GM20431 (cell line): Measurements from ENCODE around the gene TRPM5.

ENCODE experiments used
- in situ Hi-C: fragments of 300-500 bp; cut with MseI, MboI; formaldehyde crosslinking; loops from one replicate; pipeline ENCODE4 v1.15.0; 2020; ENCODE audit warnings: low sequenced_read_pairs; ENCODE audit not compliant: unreplicated experiment

Gene TRPM5

DNA sequence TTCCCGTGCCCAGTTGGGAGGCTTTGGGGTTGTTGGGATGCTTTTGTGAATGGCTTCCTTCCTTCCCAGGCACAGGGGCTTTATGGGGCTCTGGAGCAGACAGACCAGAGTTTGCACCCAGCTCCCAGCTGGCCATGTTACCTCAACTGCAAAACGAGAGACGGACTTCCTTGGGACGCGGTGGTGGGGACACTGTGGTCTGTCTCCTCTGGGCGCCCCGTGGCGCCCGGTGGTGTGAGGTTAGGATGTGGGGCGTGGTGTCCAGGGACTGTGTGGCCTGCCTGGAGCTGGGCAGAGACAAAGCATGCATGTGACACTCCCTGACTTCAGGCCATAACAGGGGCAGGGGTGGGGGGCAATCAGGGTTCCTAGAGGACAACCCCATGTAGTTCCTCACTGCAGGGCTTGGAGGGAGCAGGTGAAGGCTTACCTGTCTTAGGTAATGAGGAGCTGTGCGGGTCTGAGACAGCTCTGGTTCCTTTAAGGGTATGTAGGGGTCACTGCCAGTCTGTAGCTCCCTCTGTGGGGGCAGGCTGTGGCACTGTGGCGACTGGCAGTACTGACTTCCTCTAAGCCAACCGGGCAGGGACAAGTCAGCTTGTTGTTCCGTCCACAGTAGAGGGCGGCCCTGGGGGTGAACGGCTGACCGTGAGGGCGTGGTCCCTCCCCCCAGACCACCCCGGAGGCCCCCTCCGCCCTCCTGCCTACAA, 14.9 kb upstream of the TRPM5 start:
- in situ Hi-C loops = no loop called here

DNA sequence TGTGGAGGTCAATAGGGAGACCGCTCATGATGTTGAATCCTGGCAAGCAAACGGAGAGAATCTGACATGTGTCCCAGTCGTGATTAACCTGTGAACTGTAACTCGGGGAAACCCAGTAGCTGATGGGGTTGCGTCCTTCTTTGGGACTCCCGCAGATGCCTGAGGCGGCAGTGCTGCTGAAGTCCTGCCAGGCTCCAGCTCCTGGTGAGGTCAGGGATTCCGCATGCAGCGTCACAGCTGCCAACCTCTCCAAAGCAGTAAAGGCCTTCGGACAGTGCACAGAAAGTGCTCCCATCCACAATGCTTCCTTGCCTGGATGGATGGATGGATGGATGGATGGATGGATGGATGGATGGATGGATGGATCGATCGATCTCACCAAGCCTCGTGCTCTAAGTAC, 14.0 kb upstream of the TRPM5 start:
- in situ Hi-C loops = no loop called here

DNA sequence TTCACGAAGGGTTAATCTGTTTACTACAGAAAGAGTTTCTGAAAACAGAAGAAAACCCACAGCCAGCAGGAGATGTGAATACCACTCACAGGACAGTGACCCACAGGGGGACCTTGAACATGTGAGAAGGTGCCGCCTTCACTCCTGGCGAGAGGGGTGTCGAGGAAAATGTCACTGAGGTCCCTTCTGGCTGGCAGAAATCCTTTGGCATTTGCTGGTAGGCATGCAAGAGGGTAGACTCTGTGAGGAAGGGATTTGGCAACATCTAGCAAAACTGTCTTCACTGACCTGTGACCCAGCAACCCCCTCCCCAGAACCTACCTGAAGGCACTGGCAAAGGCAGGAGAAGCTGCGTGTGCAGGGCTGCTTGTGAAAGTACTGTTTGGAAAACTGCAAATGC, 9.1 kb upstream of the TRPM5 start:
- in situ Hi-C loops = no loop called here

DNA sequence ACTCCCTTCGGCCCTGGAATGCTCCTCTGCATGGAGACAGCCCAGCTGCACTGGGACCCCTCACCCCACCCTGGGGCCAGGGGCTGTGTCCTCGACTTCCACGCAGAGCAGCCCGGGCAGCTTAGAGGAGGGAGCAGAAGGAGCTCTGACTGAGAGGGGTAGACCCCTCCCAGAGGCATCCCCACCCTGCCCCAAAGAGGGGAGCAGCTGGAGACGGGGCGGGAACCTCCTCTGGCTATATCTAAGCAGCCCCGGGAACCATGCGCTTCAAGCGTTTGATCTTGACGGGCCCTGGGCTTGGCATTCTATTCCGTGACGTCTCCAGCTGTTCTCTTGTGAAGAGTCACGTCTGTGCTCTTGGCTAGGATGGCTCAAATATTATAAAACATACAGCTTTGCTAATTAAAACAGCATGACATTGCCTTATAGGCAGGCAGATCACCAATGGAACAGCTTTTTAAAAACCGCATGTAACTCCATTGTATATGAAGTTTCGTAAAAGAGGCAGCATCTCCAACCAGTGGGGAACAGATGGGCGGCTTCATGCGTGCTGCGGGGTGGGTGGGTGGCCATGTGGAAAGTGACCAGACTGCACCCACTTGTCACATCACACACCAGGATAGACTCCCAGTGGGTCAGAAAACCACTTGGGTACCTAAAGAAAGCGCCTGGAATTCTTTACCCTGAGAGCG, 8.2 kb upstream of the TRPM5 start:
- in situ Hi-C loops = no loop called here

DNA sequence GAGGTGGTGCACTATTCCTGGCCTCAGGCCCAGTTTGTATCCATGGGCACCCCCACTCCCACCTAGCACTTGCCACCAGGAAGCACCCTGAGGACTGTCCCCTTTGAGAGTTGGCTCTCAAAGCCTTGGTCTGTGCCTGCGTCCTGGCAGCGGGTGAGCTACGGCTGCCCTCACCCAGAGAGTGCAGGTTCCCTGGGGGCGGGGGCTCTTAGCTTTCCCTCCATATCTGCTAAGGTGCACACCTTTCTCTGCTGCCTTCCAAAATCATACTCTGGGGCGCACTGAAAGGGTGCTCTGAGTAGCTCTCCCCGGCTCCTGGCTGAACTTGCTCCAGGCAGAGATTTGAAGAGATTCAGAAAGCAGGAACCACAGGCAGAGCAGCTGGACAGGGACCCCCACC, 7.6 kb upstream of the TRPM5 start:
- in situ Hi-C loops = no loop called here

DNA sequence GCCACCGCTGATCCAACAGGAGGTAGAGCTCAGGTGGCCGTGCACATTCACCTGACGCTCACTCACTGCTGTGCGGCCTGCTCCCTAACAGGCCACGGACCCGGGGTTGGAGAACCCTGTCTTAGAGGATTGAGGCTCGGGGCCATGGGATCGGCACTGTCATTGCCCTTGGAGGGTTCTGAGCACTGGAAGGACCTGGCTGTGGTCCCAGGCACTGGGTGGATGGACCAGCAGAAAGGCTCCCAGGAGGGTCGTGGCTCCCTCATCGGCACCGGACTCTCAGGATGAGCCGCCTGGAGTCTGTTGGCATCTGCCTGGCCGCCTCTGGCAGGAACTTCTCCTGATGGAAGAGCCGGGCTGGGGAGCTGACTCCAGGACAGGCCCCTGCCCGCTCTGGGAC, 7.0 kb upstream of the TRPM5 start:
- in situ Hi-C loops = no loop called here

DNA sequence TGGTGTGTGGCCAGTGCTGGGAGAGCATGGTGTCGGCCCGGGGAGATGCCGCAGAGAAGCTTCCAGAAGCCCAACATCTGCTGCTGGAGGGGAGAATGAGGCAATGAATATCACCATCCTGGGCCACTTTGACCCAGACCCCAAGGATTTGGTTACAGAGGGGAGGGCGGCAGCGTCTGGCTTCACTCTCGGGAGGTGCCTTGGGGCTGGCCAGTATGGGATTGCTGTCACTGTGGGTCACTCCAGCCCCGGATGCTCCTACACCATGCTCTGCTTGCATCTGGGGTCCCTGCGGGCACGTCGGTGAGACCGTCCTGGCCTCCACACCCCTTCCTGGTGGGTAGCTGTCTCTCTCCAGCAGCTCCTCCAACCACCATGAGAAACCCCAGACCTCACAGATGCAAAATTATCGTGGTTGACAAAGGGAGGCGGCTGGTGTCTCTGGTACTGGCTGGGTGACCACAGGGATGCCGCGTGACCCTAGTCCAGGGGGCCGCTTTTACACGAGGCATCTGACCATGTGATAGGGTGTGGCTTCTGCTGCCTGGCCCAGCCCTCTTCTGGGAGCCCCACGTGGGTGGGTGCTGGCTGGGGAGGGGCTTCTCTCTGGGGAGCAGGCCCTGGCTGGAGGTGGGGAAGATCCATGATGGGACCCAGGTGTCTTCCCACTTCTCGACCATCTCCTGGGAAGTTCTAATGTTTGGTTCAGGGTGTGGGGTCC, 6.2 kb upstream of the TRPM5 start:
- in situ Hi-C loops = no loop called here

DNA sequence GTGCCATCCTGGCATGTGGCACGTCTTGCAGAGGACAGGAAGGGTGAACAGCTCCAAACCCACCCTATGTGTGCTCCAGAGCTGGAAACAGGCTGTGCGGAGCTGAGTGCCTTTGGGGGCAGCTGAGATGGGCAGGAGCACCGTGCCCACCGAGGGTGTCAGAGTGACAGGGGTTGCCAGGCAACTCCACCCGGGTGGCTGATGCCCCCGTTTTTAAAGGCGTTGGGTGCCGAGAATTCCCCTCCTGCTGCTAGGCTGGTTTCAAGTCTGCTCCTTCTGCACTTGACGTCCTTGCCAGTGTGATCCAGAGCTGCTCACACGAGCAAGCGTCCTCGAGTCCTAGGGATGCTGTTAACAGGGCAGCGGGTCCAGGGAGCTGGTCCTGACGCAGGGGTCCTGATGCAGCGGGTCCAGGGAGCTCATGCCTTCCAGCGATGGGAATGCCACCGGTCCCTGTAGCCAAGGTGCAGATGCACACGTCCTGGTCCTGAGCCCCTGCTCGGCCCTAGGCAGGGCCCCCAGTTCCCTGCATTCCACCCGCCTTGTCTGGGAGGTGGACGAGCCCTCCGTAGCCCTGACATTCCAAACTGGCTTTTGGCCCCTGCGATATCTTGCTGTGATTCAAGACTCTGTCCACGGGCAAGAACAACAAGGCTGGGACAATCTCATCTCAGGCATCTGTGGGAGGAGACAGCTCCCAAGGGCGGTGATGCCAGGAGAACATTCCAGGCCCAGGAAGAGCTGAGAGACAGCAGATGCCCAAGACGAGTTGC, 5.4 kb upstream of the TRPM5 start:
- in situ Hi-C loops = no loop called here

DNA sequence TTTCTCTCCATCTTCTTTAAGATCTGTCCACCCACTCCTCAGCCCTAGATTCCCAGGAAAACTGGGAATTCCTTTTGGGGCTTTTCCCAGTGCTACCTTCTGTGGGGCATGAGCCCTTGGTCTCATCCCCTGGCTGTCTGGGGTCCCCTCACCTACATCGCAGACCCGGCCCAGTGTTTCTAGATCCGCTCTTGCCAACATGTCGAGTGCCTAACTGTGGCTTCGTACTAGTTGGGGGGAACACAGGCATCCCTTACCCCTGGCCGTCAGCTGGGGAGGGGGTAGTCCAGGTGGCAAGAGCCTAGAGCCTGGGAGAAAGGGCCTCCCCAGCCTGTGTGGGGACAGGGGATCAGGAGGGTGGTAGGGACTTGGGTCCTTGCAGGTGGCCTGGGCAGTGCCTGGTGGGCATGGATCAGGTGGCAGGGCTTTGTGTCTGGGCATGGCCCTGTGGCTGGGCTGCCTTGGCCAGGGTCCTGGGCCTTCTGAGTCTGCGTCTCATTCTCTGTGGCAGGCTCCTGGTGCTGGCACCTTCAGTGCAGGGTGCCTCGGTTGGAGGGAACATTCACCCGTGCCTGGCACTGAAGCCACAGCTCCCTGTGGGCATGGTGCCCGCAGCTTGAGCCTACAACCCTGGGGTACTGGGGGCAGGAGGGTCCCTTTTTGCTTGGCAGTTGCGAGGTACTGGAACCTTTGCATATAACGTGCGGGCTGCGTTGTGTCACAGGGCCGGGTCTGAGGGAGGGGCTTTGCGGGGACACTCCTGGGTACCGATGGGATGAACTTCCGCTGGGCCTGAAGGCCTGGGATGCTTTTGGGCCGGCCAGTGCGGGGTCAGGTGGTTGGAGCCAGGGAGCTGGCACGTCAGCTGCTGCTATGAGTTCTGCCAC, 4.6 kb upstream of the TRPM5 start:
- in situ Hi-C loops = no loop called here

DNA sequence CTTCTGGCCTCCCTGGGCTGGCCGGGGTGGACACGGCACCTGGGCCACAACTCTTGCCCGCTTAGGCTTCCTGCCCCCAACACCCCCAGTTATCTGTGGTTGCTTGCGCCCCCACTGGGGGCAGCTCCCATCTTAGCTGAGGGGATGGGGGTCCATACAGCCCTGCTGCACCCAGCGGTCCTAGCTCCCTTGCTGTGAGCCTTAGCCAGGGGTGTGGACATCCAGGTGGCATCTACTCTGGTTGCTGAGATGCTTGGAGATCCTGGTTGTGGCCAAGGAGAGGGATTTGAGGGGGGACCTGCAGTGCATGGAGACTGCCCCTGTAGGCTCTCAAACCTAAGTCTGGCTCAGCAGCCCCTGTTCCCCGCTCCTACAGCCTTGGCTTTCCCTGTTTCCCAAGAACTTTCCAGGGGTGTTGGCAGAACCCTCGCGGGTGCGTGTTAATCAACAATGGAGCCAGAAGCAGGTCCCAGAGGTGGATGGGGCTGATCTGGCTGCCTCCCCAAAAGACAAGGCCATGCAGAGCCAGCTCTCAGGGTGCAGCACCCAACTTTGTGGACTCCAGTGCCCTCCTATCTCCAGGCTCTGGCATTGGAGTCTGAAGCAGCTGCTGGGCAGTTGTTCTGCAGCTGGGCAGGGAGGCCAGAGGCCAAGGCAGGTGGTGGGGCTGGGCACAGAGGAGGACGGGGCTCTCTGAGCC, 3.8 kb upstream of the TRPM5 start:
- in situ Hi-C loops = no loop called here

DNA sequence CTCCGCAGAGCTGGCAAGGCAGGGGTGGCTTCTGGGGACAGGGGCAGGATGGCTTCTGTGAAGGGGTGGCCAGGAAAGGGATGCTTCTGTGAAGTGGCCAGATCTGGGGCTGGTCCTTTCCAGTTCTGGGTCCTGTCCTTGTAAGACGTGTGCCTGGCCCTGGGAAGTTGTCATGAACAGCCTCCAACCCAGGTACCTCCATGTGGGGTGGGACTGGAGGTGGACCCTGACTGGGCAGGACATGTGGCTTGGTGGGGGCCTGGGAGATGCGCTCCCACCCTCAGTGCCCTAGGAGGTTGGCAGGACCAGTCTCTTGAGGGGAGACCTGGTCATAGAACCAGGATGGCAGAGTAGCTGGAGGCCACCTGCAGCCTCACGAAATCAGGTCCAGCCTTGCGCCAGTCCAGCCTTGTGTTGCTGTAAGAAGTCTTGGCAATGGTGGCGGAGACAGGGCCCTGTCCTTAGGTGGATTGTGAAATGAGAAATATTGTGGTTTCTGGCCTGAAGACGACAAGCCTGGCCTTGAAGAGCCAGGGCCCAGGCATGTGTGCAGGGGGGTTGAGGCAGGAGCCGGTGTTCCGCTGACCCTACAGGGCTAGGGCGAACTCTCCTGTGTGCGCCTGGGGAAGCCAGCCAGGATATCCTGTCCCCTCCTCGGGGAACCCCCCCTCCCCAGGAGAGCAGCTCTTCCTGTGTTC, 3.1 kb upstream of the TRPM5 start:
- in situ Hi-C loops = no loop called here

DNA sequence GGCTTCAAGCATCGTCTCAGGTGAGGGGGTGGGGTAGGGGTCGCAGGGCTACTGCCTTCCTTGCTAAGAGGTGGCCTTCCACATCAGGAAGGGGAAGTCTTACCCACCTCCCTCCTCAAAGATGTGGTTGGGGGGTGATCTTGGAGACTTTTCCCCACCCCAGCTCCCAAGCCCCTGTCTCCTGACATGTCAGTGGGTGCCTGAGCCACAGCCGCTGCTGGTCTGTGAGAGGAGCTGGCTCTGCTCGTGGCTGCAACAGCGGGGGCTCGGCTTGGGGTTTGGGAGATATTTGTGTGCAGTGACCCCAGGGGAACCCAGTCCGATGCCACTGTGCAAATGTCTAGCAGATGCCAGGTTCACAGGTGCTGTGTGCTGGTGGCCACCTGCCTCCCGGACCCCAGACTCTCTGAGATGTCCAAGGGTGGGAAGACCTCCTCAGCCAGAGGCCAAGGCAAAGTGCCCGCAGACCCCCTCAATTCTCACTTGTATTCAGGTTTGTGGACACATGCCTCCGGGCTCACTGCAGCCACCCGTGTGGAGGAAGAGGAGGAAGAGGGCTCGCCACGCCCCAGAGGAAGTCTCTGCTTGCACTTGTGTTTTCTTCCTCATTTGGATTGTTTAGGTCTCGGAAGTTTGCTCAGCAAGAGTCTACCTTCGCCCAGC, 2.4 kb upstream of the TRPM5 start:
- in situ Hi-C loops = no loop called here

DNA sequence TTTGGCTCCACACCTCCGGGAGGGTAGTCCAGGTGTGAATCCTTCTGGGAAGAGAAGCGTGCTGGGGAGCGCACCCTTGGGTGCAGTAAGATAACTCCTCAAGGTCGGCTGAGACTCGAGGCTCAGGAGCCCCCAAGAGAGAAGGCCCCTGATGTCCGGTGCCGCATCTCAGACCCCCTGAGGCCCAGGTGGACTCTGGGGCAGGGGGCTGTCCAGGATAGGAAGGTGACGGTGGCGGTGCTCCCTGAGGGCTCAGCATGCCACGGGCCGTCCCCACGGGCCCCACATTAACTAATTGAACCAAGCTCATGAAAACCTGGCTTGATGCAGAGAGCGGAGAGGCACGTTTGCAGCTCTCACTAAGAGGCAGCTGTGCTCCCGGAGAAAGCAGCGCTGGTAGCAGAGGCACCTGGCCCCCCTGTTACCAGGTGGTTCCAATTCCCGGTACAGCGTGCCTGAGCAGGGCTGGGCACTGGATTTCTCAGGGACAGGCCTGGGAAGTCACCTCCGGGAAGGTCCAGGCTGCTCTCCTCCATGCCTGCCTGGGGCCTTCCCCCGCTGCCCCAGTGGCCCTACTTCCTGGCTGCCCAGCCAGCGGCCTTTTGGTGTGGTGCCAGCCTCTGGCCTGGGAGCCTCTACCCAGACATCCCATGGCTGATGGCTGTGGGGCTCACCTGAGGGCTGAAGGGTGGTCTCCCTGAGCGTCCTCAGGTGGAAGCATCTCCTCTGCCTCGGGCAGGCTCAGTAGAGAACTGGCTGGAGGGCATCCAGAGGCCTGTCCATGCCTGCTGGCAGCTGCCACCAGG, 1.6 kb upstream of the TRPM5 start:
- in situ Hi-C loops = no loop called here

DNA sequence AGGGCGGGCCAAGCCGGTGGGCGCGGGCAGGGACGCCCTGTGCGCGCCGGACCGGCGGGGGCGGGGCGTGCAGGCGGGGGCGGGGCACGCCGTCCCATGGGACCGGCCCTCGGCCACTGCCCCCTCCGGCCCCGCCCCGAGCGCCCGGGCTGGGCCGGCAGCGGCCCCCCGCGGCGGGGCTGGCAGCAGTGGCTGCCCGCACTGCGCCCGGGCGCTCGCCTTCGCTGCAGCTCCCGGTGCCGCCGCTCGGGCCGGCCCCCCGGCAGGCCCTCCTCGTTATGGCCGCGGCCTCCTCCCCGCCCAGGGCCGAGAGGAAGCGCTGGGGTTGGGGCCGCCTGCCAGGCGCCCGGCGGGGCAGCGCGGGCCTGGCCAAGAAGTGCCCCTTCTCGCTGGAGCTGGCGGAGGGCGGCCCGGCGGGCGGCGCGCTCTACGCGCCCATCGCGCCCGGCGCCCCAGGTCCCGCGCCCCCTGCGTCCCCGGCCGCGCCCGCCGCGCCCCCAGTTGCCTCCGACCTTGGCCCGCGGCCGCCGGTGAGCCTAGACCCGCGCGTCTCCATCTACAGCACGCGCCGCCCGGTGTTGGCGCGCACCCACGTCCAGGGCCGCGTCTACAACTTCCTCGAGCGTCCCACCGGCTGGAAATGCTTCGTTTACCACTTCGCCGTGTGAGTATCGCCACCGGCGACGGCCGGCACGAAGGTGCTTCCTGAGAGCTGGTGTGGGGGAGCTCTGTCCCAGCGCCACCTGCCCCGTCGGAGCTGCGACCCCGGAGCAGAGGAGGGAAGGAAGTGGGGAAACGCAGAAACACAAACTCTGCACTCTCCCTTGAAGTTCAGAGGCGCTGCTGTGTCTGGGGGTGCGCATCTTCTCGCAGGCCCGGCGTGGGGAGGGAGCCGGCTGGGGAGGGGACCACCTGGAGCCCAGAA, 769 bp upstream of the TRPM5 start, which contains the start of gene KCNQ1:
Gene KCNQ1, plus strand, starts transcription at position 188 of the 925 bp plus-strand sequence. Its CDS starts 91 bp downstream, at position 279.
- in situ Hi-C loops = no loop called here

DNA sequence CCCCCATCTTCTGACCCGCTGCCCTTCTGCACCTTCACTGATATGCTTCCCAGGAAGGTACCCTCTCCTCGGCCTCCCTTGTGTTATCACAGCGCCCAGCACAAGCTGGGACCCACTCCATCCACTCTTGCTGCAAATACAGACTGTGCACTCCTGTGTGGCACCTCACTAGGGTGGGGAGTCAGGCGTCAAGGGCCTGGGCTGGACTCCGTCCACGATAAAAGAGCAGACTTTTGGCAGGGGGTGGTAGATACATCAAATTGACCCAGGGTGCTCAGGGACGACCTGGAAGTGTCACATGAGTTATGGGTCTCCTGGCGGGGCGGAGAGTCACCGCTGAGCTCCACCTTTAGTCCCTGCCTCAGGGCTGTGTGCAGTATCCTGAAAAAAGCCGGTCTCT, 908 bp downstream of the TRPM5 start:
- in situ Hi-C loops = no loop called here

DNA sequence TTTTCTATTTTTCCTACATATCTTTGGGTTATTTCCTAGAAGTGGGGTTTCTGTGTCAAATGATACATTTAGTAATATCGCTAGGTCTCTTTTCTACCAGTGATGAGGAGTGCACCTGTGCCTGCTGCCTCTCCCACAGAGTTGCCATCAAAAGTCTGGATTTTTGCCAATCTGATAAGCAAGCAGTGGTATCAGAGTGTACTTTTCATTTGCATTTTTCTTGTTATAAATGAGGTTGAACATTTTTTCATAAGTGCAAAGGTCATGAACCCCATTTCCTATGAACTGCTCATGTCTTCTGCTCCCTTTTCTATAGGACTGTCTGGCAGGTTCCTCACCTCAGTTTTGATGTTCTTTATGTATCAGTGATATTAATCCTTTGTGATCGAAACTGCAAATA, 1.7 kb downstream of the TRPM5 start:
- in situ Hi-C loops = no loop called here
